Urinary bladder (tissue), 4 donors: ENCODE measurements around the gene MACROD2. TPM values are rescaled to one million over a fixed set of nuclear protein-coding genes. Genes with fewer than 3 reads are reported as not detected.

ENCODE experiments used
- DNase-seq: peaks from one replicate; pipeline ENCODE4 v3.0.0-alpha.2; 2015; ENCODE audit errors: extremely low spot score
- H3K27ac ChIP-seq: one replicate; pipeline ENCODE4 v1.5.1; 2013; ENCODE audit warnings: low read depth, mild to moderate bottlenecking, moderate library complexity
- H3K36me3 ChIP-seq: one replicate; pipeline ENCODE4 v1.6.1; 2013; ENCODE audit warnings: mild to moderate bottlenecking, moderate library complexity; ENCODE audit not compliant: insufficient read depth
- H3K4me1 ChIP-seq: one replicate; pipeline ENCODE4 v1.6.1; 2013; ENCODE audit warnings: mild to moderate bottlenecking, moderate library complexity; ENCODE audit not compliant: insufficient read depth
- H3K4me3 ChIP-seq: one replicate; pipeline ENCODE4 v1.5.1; 2013; ENCODE audit warnings: low read depth, low read length
- WGBS: extraction: QIAGEN DNeasy Blood & Tissue Kit; methylation state at CpG from one replicate; pipeline ENCODE4 v1.1.7; 2013; 5-methylcytosine and 5-hydroxymethylcytosine counted together
- polyA plus RNA-seq: library from polyadenylated mRNA; stranded (reverse); fragments of 200-250 nt; gene quantifications from one replicate; pipeline ENCODE4 v1.2.3, GENCODE V29; 2013
- total RNA-seq: library from RNA; depleted of rRNA; stranded (reverse); fragments of >200 nt; gene quantifications from one replicate; pipeline ENCODE4 v1.2.3, GENCODE V29; 2014
- donor health status: healthy with polysubstance abuse.
- donor health status: healthy.

Gene MACROD2
- total and polyA plus RNA-seq, 2 donors, result 3.0 to 28.2 TPM

- H3K27ac ChIP-seq, result no peak overlapping the region
- DNase-seq, result no peak
- no peak overlapping the region for H3K4me3 ChIP-seq
- no peaks in the 10 kb centered on the region for H3K36me3 ChIP-seq
- H3K4me1 ChIP-seq, result no peaks in the 10 kb centered on the region
Measured at GRCh38 chr20:15387228-15387627, 1391.9 kb downstream of the MACROD2 start.

- 82% methylated on average over 3 of the region's 3 CpGs for WGBS
- Histone ChIP-seq H3K27ac (no peak overlapping the region), H3K4me3 (no peak overlapping the region), H3K4me1 (no peaks in the 10 kb centered on the region), H3K36me3 (no peaks in the 10 kb centered on the region)
- DNase-seq, result no peak
Measured at GRCh38 chr20:15395457-15395856, 1400.1 kb downstream of the MACROD2 start.

GRCh38 chr20:15396026-15396425 lies 1400.7 kb downstream of the MACROD2 start:
- 90% methylated on average over 2 of the region's 2 CpGs for WGBS
- H3K4me3 ChIP-seq, result no peak overlapping the region
- no peaks in the 10 kb centered on the region for H3K4me1 ChIP-seq
- no peak overlapping the region for H3K27ac ChIP-seq
- H3K36me3 ChIP-seq, result no peaks in the 10 kb centered on the region
- no peak for DNase-seq

- Histone ChIP-seq H3K27ac (no peak overlapping the region), H3K4me1 (no peaks in the 10 kb centered on the region), H3K36me3 (no peaks in the 10 kb centered on the region), H3K4me3 (no peak overlapping the region)
- 76% methylated on average over 3 of the region's 3 CpGs for WGBS
- no peak for DNase-seq
Measured at GRCh38 chr20:15396900-15397299, 1401.6 kb downstream of the MACROD2 start.

- H3K27ac ChIP-seq, result no peak overlapping the region
- no peak overlapping the region for H3K4me3 ChIP-seq
- H3K36me3 ChIP-seq, result no peaks in the 10 kb centered on the region
- DNase-seq, result no peak
- WGBS, result 73% methylated on average over 2 of the region's 2 CpGs
- no peaks in the 10 kb centered on the region for H3K4me1 ChIP-seq
Measured at GRCh38 chr20:15399781-15400180, 1404.5 kb downstream of the MACROD2 start.

GRCh38 chr20:15406072-15406471 lies 1410.8 kb downstream of the MACROD2 start:
- H3K36me3 ChIP-seq, result no peaks in the 10 kb centered on the region
- DNase-seq, result no peak
- H3K4me3 ChIP-seq, result no peak overlapping the region
- no peak overlapping the region for H3K27ac ChIP-seq
- H3K4me1 ChIP-seq, result no peaks in the 10 kb centered on the region
- 52% methylated on average over 3 of the region's 3 CpGs for WGBS

- DNase-seq, result no peak
- 86% methylated on average over 3 of the region's 3 CpGs for WGBS
- no peak overlapping the region for H3K4me3 ChIP-seq
Measured at GRCh38 chr20:15411781-15412180, 1416.5 kb downstream of the MACROD2 start.

GRCh38 chr20:15415908-15416307 lies 1420.6 kb downstream of the MACROD2 start:
- WGBS, result 95% methylated on average over 2 of the region's 2 CpGs
- no peak overlapping the region for H3K4me3 ChIP-seq
- no peaks in the 10 kb centered on the region for H3K4me1 ChIP-seq
- H3K27ac ChIP-seq, result no peak overlapping the region
- DNase-seq, result no peak
- no peaks in the 10 kb centered on the region for H3K36me3 ChIP-seq

More at GRCh38 chr20:15411781-15412180, 1416.5 kb downstream of the MACROD2 start:
- no peaks in the 10 kb centered on the region for H3K4me1 ChIP-seq
- H3K36me3 ChIP-seq, result no peaks in the 10 kb centered on the region
- H3K27ac ChIP-seq, result no peak overlapping the region

- Histone ChIP-seq H3K27ac (no peak overlapping the region), H3K4me1 (no peaks in the 10 kb centered on the region), H3K4me3 (no peak overlapping the region), H3K36me3 (no peaks in the 10 kb centered on the region)
- WGBS, result 72% methylated on average over 2 of the region's 2 CpGs
- DNase-seq, result no peak
Measured at GRCh38 chr20:15419856-15420255, 1424.5 kb downstream of the MACROD2 start.

GRCh38 chr20:15422966-15423365 lies 1427.7 kb downstream of the MACROD2 start:
- no peak overlapping the region for H3K4me3 ChIP-seq
- DNase-seq, result no peak
- no peak overlapping the region for H3K27ac ChIP-seq
- no peaks in the 10 kb centered on the region for H3K4me1 ChIP-seq
- H3K36me3 ChIP-seq, result no peaks in the 10 kb centered on the region
- WGBS, result 70% methylated on average over 2 of the region's 2 CpGs

GRCh38 chr20:15439551-15439950 lies 1444.2 kb downstream of the MACROD2 start:
- DNase-seq, result no peak
- Histone ChIP-seq H3K4me3 (no peak overlapping the region), H3K27ac (no peak overlapping the region), H3K4me1 (no peaks in the 10 kb centered on the region), H3K36me3 (no peaks in the 10 kb centered on the region)
- WGBS, result 41% methylated on average over 3 of the region's 3 CpGs

- H3K4me1 ChIP-seq, result no peaks in the 10 kb centered on the region
- H3K4me3 ChIP-seq, result no peak overlapping the region
- 48% methylated on average over 7 of the region's 7 CpGs for WGBS
- no peak for DNase-seq
- H3K27ac ChIP-seq, result no peak overlapping the region
- no peaks in the 10 kb centered on the region for H3K36me3 ChIP-seq
Measured at GRCh38 chr20:15440049-15440820, 1444.9 kb downstream of the MACROD2 start.

- DNase-seq, result no peak
- Histone ChIP-seq H3K4me3 (no peak overlapping the region), H3K36me3 (no peaks in the 10 kb centered on the region), H3K27ac (no peak overlapping the region), H3K4me1 (no peaks in the 10 kb centered on the region)
- 48% methylated on average over 5 of the region's 5 CpGs for WGBS
Measured at GRCh38 chr20:15445056-15445840, 1449.9 kb downstream of the MACROD2 start.

GRCh38 chr20:15446373-15446772 lies 1451.1 kb downstream of the MACROD2 start:
- WGBS, result 41% methylated on average over 9 of the region's 9 CpGs
- no peak for DNase-seq
- Histone ChIP-seq H3K27ac (no peak overlapping the region), H3K4me3 (no peak overlapping the region), H3K4me1 (no peaks in the 10 kb centered on the region), H3K36me3 (no peaks in the 10 kb centered on the region)
